ENCODE data around the gene KCTD7.

DNA sequence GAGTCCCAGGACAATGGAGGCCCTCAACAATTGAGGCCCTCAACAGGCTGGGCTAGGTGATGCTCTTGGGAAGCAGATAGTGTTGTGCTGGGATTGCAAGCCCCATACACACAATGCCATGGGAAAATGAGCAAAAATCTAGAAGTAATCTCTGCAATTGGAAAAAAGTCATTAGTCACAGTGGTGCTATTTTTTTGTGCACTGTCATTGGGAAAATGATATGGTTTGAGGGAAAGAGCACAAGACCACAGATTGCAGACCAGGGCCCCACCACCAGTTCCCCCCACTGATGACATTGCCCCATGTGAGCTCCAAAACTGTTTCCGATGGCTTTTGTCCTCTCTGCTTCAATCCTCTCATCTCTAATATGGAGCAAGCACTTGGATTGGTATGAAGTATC is 1.9 kb downstream of the KCTD7 start:
- TF ChIP-seq, protein P1, sequence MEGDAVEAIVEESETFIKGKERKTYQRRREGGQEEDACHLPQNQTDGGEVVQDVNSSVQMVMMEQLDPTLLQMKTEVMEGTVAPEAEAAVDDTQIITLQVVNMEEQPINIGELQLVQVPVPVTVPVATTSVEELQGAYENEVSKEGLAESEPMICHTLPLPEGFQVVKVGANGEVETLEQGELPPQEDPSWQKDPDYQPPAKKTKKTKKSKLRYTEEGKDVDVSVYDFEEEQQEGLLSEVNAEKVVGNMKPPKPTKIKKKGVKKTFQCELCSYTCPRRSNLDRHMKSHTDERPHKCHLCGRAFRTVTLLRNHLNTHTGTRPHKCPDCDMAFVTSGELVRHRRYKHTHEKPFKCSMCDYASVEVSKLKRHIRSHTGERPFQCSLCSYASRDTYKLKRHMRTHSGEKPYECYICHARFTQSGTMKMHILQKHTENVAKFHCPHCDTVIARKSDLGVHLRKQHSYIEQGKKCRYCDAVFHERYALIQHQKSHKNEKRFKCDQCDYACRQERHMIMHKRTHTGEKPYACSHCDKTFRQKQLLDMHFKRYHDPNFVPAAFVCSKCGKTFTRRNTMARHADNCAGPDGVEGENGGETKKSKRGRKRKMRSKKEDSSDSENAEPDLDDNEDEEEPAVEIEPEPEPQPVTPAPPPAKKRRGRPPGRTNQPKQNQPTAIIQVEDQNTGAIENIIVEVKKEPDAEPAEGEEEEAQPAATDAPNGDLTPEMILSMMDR (conservative IDR thresholded peaks at IDR 0.05; ENCODE audit: low read depth, low read length): no peak
- no peak for TF ChIP-seq EZH2 (IDR thresholded peaks at IDR 0.05; ENCODE audit: low read length, unreplicated experiment)
- TF ChIP-seq EZH2phosphoT487 (IDR thresholded peaks at IDR 0.05; ENCODE audit: borderline replicate concordance, low read length): no peak
